Stimulated activated CD8-positive, alpha-beta memory T cell treated with anti-CD3 and anti-CD28 coated beads, Interleukin-4, amount 100 ng/mL, for 1 hour (primary cell): ENCODE results near the gene VPS37D.

Experiments used
- DNase-seq, 2 donors: peaks; one replicate each; pipeline ENCODE4 v3.0.0-alpha.2; 2020; ENCODE audit warnings: low read depth in 2 of 2, low spot score in 1 of 2

The VPS37D gene

DNA sequence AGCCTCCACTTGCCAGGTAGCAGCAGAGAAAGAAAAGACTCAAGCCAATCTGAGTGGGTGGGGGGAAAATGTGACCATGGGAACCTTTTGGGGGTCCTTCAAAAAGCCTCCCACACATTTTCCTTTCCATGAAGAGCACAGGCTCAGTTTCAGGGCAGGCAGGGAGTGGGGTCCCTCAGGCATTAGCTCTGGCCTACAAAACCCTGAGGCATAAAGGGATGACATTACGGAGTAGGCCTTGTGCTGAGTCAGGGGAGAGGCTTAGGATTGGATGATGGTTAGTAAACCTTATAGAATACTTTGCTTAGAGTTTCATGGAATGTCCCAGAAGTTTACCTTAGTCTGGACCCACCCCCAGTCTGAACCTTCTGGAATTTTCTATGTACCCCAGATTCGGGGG is 12.1 kb downstream of the VPS37D start:
- DNase-seq = no peak

DNA sequence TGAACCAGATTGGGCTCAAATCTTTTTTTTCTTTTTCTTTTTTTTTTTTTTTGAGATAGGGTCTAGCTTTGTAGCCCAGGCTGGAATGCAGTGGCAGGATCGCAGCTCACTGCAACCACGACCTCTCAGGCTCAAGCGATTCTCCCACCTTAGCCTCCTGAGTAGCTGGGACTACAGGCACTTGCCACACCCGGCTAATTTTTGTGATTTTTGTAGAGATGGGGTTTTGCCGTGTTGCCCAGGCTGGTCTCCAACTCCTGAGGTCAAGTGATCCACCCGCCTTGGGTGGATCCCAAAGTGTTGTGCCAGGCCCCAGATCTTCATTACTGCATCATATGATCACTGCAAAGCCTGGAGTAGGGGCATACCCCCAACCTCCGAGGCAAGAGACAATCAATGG is 12.9 kb downstream of the VPS37D start:
- no peak for DNase-seq

DNA sequence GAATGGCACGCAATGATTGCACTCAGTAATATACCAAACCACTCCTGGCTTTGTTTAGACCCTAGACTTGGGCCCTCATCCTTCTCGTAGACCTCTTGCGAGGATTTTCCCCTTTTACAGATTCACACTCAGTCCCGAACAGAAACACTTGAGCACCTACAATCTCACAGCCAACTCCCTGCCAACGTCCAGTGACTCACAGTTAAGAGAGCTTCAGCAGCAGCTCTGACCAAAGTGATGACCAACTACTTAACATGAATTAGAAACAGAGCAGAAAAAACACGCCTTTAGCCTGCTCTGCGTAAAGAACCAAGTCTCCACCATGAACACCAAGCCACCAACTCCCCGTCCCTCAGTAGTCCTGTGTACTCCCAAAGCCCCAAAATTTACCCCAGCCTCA is 13.4 kb downstream of the VPS37D start:
- DNase-seq = no peak

DNA sequence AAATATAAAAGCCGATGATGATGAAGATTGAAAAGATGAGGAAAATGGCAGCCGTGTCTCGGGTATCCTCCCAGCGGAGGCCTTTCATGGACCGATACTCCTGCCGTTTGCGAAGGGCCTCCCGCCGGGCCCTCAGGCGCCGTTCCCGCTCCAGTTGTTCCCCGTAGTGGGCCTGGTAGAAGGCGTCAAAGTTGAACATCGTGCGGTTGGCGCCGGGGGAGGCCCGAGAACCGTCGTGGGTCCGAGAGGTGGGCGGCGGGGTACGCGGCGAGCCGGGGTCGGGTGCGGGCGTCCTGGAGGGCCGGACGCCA is 15.1 kb downstream of the VPS37D start:
- DNase-seq = no peak

DNA sequence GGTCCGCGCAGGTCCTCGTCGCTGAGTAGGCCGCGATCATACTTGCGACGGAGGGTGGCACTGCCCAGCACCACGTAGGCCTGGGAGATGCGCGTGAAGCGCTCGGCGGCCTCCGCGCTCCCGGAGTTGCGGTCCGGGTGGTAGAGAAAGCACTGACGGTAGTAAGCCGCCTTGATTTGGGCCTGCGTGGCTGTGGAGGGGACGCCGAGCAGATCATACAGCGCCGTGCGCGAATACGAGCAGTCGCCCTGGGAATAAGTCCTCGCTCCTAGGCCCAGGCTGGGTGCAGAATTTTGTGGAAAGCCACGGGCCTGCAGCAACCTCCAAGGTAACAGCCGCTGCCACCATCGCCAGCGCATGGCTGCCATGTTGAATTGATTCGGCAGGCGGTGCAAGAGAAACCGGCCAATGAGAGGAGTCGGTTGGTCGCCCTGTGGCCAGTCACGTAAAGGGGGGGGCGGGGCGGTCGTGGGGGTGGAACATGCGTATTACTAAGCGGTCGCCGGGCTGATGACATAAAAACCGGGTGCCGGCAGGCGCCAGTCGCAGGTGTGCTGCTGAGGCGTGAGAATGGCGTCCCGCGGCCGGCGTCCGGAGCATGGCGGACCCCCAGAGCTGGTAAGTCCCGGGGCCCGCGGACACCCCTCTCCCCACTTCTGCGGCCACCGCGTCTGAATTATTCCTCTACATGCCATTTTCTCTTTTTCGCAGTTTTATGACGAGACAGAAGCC is 15.6 kb downstream of the VPS37D start, which contains the start of the genes BUD23 and DNAJC30:
BUD23 (plus strand) TSS at position 542 of the 732 bp plus-strand sequence; CDS start at position 571, 29 bp downstream.
DNAJC30 (minus strand) TSS at position 398 of the 732 bp plus-strand sequence; CDS start at position 368, 30 bp downstream.
- DNase-seq = peak; percentile 93 to 95

DNA sequence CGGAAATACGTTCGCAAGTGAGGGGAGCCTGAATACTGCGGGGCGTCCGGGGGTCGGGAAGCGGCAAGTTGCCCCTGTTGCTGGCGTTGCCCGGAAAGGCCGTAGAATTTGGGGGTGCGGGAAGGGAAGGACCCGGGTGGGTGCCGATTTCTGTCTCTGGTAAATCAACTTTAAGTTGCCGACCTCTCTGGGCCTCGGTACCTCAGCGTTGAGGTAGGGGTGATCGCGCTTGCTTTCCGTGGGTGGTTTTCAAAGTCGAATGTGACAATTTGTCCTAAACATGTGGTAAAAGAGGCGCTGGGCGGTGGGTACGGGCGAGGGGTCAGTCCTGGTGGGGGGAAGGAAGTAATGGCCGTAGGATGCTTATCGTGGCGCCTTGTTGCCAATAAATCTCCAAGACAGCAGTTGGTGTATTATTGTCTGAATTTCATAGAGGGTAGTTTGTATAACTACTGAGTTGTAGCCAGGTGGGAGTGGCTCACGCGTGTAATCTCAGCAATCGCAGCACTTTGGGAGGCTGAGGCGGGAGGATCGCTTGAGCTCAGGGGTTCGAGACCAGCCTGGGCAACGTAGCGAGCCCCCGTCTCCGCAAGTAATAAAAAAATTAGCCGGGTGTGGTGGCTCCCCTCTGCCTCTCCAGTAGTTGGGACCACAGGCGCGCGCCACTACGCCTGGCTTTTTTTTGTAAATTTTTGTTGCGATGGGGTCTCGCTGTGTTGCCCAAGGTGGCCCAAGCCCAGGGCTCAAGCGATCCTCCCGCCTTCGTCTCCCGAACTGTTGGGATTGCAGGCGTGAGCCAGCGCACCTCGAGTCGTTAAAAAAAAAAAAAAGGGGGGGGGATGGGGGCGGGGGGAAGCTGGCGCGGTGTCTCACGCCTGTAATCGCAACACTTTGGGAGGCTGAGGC is 16.4 kb downstream of the VPS37D start:
- no peak for DNase-seq

DNA sequence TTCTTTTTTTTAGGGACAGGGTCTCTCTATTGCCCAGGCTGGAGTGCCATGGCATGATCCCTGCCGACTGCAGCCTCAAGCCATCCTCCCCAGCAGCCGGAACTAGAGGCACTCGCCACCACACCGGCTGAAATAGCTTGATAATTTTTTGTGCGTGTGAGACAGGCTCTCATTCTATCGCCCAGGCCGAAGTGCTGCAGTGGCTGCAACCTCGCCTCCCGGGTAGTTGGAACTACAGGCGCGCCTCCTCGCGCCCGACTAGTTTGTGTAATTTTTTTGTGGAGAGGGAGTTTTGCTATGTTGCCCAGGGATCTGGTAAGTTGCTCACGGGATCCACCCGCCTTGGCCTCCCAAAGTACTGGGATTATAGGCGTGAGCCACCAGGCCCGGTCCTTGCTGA is 17.7 kb downstream of the VPS37D start:
- no peak for DNase-seq

DNA sequence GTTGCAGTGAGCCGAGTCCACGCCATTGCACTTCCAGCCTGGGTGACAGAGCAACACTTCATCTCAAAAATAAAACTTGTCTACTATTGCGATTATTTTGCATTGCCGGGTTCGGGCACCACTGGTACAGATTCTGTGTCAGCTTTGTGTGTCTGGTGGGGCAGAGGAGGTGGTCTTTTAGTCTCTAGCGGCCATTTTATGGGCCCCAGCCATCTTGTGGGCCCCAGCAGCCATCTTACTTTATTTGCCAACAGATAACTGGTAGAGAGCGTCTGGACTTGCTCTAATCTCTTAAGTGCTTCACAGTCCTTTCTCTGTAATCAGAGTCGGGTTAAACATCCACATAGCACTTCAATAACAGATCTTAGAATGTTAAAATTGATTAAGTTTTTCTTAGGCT is 20.7 kb downstream of the VPS37D start:
- DNase-seq = no peak

DNA sequence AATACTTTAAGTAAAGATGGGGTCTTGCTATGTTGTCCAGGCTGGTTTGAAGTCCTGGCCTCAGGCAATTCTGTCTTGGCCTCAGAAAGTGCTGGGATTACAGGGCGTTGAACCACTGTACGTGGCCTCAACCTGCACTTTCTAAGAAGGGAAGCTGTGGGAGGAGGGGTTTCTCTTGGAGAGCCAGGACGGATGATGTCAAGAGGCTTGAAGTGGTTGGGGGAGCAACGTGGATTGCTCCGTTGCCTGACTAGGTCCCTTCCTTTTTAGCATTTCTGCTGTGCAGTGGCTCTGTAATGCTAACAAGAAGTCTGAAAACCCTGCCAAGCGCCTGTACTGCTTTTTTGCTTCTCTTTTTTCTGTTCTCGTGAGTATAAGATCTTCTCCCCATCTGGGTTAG is 23.0 kb downstream of the VPS37D start:
- no peak for DNase-seq

DNA sequence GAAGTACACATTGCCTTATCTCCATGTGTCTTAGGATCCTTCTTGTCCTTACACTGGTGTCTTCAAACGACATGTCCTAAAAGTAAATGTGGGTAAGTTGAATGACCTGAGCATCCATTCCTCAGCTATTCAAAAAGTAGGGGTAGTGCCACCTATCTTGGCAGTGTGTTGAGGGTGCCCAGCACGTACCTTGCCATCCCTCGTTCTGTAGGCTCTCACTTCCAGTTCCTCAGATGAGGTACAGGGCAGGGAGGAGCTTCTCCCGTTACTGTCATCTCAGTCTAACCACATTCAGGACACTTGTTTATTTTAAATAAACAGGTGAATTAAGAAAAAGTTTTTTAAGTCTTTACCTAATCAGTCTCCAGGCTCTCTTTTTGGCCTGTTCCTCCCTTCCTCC is 28.7 kb downstream of the VPS37D start:
- DNase-seq = no peak

DNA sequence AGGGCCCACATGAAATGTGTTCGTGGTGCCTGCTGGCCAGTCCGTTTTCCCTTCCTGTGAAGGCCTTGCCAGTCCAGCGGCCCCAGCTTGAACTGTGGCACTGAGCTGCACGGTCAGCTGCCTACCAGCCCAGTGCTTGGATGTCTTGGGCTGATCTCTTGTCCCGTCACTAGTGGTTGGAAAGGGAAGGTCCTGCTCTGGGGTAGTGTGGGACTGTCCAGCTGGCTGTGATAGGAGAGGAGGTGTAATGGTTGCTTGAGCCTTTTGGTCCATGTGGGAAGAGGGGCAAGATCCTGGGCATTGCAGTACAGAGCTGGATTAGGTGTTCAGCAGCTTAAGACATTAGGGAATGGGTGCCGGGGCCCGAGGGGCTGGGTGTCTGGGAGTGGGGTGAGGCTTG is 30.8 kb downstream of the VPS37D start:
- no peak for DNase-seq

DNA sequence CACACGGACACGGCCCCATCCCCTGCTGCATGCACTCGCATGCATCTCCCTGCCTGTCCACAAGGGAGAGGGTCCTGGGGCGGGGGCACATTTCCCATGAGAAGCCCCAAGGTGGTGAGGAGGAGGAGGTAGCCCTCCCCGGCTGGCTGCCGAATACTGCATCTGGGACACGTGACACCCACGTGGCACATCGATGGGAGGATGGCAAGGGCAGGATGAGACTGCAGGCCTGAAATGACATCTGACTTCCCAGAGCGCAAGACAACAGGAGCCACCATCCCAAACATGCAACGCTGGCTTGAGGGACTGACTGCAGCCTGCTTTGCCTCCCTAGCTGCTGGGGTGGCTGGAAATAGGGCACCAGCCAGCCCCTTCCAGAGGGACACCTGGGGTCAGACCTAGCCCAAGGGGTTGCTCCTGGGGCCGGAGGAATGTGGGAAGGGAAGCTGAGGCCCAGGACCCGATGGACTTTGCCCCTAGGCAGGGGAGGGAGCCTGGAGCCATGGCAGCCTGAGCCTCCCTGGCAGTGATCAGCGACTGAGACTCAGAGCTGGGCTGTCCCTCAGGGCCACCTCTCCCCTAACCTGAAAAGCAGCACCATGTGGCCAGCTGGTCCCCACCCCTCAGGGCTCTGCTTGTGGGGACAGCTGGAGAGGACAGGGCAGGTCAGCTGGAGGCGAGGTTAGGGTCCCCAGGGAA is 31.9 kb downstream of the VPS37D start:
- DNase-seq = no peak

DNA sequence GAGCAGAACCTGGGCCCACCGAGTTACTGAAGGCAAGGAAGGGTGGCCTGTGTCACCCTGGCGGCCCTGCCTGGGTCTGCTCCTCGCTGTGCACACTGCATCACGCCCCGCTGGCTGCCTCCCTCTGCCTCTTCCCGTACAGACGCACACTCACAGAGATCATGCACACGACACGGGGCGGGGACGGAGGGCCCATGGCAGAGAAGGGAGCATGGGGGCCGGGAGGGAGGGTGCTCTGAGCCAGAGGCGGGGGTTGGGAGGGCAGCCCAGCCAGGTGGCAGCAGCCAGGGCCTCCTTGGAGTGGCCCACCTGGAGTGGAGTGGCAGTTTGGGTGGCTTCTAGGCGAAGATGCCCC is 32.4 kb downstream of the VPS37D start:
- no peak for DNase-seq

DNA sequence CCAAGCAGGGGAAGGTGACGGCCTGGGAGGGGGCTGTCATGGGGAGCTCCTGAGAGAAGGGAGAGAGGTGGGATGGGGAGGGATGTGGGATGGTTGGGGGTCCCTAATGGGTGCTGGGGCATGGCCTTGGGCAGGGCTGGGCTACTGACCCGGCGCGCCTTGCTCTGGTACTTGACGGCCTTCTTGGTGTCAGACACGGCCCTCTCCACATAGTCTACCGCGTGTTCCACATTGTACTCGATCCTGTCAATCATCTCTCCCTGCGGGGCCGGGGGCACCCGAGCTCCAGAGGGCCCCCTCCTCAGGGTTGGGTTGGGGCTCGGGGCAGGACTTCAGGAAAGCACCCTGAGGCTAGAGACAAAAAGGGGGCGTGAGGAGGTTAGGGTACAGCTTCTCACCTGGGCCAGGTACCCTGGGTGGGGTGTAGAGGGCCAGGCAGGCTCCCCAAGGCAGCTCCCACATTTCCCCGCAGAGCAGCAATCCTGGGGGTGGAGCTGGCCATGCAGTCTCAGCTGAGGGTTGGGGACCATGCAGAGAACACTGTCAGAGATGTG is 33.0 kb downstream of the VPS37D start:
- DNase-seq = no peak

DNA sequence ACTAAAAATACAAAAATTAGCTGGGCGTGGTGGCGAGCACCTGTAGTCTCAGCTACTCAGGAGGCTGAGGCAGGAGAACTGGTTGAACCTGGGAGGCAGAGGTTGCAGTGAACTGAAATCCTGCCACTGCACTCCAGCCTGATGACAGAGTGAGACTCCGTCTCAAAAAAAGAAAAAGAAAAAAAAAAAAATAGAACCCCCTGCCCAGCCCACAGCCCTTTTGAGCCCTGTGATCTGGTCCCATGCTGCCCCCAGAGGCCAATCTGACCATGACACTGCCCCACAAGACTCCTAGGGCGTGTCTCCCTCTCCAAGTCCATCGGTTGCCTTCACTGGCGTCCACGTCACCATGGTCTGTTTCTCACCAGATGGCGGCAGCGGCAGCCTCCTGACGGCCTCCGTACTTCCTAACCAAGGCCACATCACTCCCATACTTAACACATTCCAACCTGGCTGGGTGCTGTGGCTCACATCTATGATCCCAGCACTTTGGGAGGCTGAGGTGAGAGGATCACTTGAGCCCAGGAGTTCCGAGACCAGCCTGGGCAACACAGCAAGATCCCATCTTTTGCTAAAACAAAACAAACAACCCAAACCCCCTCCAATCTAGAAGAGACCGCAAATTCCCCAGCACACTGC is 33.8 kb downstream of the VPS37D start:
- no peak for DNase-seq

DNA sequence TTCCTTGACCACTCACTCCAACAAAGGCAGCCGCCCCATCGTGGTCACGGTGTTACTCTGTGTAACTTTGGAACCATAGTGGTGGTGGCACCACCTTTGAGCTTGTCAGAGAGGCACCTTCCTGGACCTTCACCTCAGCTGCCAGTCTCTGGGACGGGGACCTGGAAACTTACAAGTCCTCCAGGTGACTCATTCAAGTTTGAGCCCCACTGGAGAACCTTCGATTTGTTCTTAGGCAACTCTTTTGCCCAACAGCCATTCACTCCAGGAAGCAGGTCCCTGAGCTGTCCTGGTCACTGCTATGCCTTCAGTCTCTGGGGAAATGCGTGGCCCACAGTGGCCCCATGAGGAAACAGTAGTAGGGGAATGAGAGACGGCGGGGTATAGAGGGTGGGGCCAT is 34.6 kb downstream of the VPS37D start:
- DNase-seq = no peak

DNA sequence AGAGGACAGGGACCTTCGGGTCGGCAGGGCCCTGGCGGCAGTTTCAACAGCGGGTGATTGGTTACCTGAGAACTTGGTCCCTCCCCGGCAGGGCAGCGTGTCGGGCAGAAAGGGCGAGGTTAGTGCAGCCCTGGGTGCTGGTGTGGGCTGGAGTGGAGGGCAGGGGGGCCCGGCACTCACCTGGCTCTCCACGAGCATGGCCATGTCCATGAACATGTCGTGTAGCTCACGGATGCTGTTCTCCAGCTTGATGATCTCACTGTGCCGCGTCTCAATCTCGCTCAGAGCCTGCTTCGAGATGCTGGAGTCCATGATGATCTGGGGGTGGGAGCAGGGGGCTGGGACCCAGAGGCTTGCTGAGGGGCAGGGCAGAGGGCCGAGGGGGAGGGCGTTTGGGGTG is 35.0 kb downstream of the VPS37D start:
- DNase-seq = no peak

DNA sequence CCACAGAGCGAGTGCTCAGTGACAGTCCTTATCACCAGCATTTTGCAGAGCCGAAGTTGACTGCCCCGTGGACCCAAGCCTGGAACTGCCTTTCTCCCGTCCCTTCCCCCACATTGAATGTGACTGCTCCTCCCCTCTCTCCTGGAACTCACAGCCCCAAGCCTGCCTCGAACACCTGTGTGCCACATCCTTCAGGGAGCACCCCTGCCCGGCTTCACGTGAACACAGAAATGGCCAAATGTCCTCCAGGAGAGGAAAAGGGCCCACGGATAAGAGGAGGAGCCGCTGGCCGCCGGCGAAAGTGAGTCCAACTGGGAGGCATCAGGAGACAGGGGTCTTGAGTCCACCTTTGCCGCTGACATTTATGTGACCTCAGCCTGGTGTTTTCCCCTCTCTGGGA is 35.6 kb downstream of the VPS37D start:
- no peak for DNase-seq

DNA sequence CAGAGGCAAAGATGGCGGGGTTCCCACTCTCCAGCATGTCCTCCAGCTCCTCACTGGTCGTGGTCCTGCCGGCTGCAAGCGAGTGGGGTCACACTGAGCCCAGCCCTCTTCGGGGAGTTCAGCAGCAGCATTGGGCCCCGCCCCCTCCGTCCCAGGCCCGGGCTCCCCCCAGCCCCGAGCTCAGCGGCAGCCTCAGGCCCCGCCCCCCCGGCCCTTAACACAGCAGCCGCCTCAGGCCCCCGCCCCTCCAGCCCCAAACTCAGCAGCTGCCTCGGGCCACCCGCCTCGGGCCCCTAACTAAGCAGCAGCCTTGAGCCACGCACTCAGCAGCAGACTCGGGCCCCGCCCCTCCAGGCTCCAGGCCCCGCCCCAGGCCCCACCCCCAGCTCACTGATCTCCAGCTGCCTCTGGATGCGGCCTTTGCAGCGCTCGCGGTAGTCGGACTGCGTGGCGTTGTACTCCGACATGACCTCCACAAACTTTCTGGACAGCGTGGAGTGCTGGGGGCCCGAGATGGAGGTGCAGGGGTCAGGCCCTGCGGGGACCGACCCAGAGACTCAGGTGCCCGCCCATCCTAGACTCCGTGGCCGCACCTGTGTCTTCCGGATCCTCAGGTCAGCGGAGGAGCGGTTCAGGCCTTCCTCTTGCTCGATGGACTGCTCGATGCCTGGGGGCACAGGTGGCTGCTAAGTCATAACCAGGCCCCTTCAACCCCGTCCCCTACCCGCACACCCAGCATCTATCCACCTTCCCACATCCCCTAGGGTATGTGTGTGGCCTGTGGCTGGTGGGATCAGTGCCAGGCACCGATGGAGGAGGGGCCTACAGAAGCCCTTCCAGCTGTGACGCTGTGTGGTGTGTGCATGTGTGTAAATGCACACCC is 36.4 kb downstream of the VPS37D start:
- DNase-seq = no peak
